ENCODE data around the gene EGFL7.
"Not testable (repeated sequence)": the region's sequence is repeated elsewhere in the genome, so short reads cannot be mapped to it uniquely, and the experiment has no call there.

Gene EGFL7

GRCh38 chr9:136631038-136632000, 31.4 kb upstream of the EGFL7 start:
- H3K36me3 ChIP-seq (ENCODE audit: control insufficient read depth in 5 of 5, insufficient read depth in 5 of 5, low read length in 5 of 5): no peaks in the 10 kb centered on the region
- H3K4me1 ChIP-seq (ENCODE audit: control insufficient read depth in 5 of 5, insufficient read depth in 5 of 5, low read length in 5 of 5): peaks cover 6 to 27% (median 21%) of the 10 kb centered on the region in 5 donors
- H3K27me3 ChIP-seq (ENCODE audit: control insufficient read depth in 5 of 5, insufficient read depth in 4 of 5, low read length in 5 of 5): no peaks in the 10 kb centered on the region
- H3K9ac ChIP-seq (ENCODE audit: low read length in 5 of 5): no peak overlapping the region
- no peak overlapping the region for H3K4me3 ChIP-seq (ENCODE audit: low read depth in 1 of 5, low read length in 5 of 5)
- no peak overlapping the region for H3K27ac ChIP-seq (ENCODE audit: low read depth, low read length)
- no peaks in the 10 kb centered on the region for H3K9me3 ChIP-seq (ENCODE audit: control insufficient read depth in 5 of 5, low read length in 5 of 5)

DNA sequence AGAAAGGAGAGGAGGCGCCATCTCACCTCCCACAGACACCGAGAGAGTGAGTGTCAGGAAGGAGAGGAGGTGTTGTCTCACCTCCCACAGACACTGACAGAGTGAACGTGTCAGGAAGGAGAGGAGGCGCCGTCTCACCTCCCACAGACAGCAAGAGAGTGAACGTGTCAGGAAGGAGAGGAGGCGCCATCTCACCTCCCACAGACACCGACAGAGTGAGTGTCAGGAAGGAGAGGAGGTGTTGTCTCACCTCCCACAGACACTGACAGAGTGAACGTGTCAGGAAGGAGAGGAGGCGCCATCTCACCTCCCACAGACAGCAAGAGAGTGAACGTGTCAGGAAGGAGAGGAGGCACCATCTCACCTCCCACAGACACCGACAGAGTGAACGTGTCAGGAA, 30.6 kb upstream of the EGFL7 start:
- peaks cover 4 to 21% (median 19%) of the 10 kb centered on the region in 5 donors for H3K4me1 ChIP-seq (ENCODE audit: control insufficient read depth in 5 of 5, insufficient read depth in 5 of 5, low read length in 5 of 5)
- not testable (repeated sequence) for H3K36me3 ChIP-seq (ENCODE audit: control insufficient read depth in 5 of 5, insufficient read depth in 5 of 5, low read length in 5 of 5); H3K27me3 ChIP-seq (ENCODE audit: control insufficient read depth in 5 of 5, insufficient read depth in 4 of 5, low read length in 5 of 5); H3K9ac ChIP-seq (ENCODE audit: low read length in 5 of 5); H3K4me3 ChIP-seq (ENCODE audit: low read depth in 1 of 5, low read length in 5 of 5); H3K9me3 ChIP-seq (ENCODE audit: control insufficient read depth in 5 of 5, low read length in 5 of 5); H3K27ac ChIP-seq (ENCODE audit: low read depth, low read length)

DNA sequence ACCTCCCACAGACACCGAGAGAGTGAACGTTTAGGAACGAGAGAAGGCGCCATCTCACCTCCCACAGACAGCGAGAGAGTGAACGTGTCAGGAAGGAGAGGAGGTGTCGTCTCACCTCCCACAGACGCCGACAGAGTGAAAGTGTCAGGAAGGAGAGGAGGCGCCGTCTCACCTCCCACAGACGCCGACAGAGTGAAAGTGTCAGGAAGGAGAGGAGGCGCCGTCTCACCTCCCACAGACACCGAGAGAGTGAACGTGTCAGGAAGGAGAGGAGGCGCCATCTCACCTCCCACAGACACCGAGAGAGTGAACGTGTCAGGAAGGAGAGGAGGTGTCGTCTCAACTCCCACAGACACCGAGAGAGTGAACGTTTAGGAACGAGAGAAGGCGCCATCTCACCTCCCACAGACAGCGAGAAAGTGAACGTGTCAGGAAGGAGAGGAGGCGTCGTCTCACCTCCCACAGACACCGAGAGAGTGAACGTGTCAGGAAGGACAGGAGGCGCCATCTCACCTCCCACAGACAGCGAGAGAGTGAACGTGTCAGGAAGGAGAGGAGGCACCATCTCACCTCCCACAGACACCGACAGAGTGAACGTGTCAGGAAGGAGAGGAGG, 30.1 kb upstream of the EGFL7 start:
- H3K27ac ChIP-seq (ENCODE audit: low read depth, low read length); H3K9me3 ChIP-seq (ENCODE audit: control insufficient read depth in 5 of 5, low read length in 5 of 5); H3K9ac ChIP-seq (ENCODE audit: low read length in 5 of 5); H3K4me3 ChIP-seq (ENCODE audit: low read depth in 1 of 5, low read length in 5 of 5); H3K27me3 ChIP-seq (ENCODE audit: control insufficient read depth in 5 of 5, insufficient read depth in 4 of 5, low read length in 5 of 5); H3K36me3 ChIP-seq (ENCODE audit: control insufficient read depth in 5 of 5, insufficient read depth in 5 of 5, low read length in 5 of 5): not testable (repeated sequence)
- H3K4me1 ChIP-seq (ENCODE audit: control insufficient read depth in 5 of 5, insufficient read depth in 5 of 5, low read length in 5 of 5): peaks cover 4 to 22% (median 16%) of the 10 kb centered on the region in 5 donors

GRCh38 chr9:136634904-136635303, 27.8 kb upstream of the EGFL7 start:
- no peaks in the 10 kb centered on the region for H3K27me3 ChIP-seq (ENCODE audit: control insufficient read depth in 5 of 5, insufficient read depth in 4 of 5, low read length in 5 of 5)
- no peaks in the 10 kb centered on the region for H3K9me3 ChIP-seq (ENCODE audit: control insufficient read depth in 5 of 5, low read length in 5 of 5)
- H3K4me3 ChIP-seq (ENCODE audit: low read depth in 1 of 5, low read length in 5 of 5): no peak overlapping the region
- no peak overlapping the region for H3K27ac ChIP-seq (ENCODE audit: low read depth, low read length)
- no peaks in the 10 kb centered on the region for H3K36me3 ChIP-seq (ENCODE audit: control insufficient read depth in 5 of 5, insufficient read depth in 5 of 5, low read length in 5 of 5)
- H3K9ac ChIP-seq (ENCODE audit: low read length in 5 of 5): no peak overlapping the region
- H3K4me1 ChIP-seq (ENCODE audit: control insufficient read depth in 5 of 5, insufficient read depth in 5 of 5, low read length in 5 of 5): peaks cover 4 to 23% (median 16%) of the 10 kb centered on the region in 5 donors

DNA sequence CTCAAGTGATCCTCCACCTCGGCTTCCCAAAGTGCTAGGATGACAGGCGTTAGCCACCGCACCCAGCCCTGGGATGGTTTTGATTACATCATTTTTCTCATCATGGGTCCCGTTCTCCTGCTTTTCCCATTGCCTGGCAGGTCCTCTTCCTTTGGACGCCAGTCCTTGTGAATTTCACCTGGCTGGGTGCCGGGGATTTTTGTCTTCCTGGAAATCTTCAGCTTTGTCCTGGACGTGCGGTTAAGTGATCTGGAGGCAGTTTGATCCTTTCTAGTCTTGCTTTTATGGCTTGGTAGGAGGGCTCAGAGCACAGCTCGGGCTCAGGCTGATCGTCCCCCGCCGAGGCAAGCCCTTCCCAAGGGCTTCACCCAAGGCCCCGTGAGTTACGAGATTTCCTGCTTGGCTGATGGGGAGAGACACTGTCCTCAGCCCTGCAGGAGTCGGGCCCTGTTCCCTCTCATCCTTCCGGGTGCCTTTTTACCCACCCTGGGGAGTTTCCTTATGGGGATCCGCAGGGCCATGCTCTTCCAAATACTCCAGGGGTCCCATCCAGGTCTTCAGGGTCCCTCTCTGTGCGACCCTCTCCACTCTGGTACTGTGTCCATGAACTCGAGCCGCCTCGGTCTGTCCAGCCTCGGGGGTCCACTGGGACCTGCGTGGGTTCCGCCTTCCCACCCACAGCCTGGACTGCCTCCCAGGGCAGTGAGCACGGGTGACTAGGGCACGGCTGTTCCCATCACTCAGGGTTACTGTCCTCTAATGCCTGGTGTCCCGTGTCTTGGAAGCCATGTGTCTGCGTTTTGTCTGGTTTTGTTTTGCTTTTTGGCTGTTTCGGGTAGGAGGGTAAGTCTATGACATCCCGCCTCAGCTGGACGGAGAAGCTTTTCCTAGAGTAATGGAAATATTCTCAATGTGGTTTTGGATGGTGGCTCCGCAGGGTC, 22.3 kb upstream of the EGFL7 start:
- Histone ChIP-seq H3K9ac (ENCODE audit: low read length in 5 of 5) (peak overlapping the region in 3 of 5 donors; percentile 23 to 51 (median 41)), H3K27ac (ENCODE audit: low read depth, low read length) (peak overlapping the region; percentile 49), H3K27me3 (ENCODE audit: control insufficient read depth in 5 of 5, insufficient read depth in 4 of 5, low read length in 5 of 5) (peaks cover 0 to 8% (median 0%) of the 10 kb centered on the region in 5 donors), H3K4me3 (ENCODE audit: low read depth in 1 of 5, low read length in 5 of 5) (peak overlapping the region in 3 of 5 donors; percentile 34 to 42 (median 39)), H3K4me1 (ENCODE audit: control insufficient read depth in 5 of 5, insufficient read depth in 5 of 5, low read length in 5 of 5) (peaks cover 7 to 49% (median 35%) of the 10 kb centered on the region in 5 donors), H3K36me3 (ENCODE audit: control insufficient read depth in 5 of 5, insufficient read depth in 5 of 5, low read length in 5 of 5) (no peaks in the 10 kb centered on the region), H3K9me3 (ENCODE audit: control insufficient read depth in 5 of 5, low read length in 5 of 5) (no peaks in the 10 kb centered on the region)

DNA sequence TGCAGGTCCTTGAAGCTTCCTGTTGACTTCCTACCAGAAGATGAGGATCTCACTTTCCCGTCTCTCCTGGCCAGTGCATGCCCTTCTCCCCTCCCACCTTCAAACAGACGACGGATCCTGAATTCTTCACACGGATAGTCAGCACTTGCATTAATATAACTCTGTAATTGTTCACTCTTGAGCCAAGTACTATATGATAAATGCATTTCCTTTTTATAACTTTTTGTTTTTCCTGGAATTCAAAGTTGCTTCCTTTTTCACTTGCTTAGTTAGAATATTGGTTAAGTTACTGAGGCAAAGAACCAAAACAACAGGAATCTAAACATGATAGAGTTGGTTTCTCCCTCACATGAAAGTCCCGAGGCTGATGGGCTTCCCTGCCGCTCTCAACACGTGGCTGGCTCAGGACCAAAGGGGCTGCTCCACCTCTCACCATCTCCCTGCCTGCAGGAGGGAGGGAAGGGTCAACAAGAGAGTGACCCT, 20.2 kb upstream of the EGFL7 start:
- no peak overlapping the region for H3K9ac ChIP-seq (ENCODE audit: low read length in 5 of 5)
- H3K27ac ChIP-seq (ENCODE audit: low read depth, low read length): peak overlapping the region; percentile 85
- peaks cover 7 to 67% (median 44%) of the 10 kb centered on the region in 5 donors for H3K4me1 ChIP-seq (ENCODE audit: control insufficient read depth in 5 of 5, insufficient read depth in 5 of 5, low read length in 5 of 5)
- no peaks in the 10 kb centered on the region for H3K36me3 ChIP-seq (ENCODE audit: control insufficient read depth in 5 of 5, insufficient read depth in 5 of 5, low read length in 5 of 5)
- H3K9me3 ChIP-seq (ENCODE audit: control insufficient read depth in 5 of 5, low read length in 5 of 5): no peaks in the 10 kb centered on the region
- H3K4me3 ChIP-seq (ENCODE audit: low read depth in 1 of 5, low read length in 5 of 5): peak overlapping the region in 1 of 5 donors; percentile 22
- peaks cover 0 to 15% (median 13%) of the 10 kb centered on the region in 5 donors for H3K27me3 ChIP-seq (ENCODE audit: control insufficient read depth in 5 of 5, insufficient read depth in 4 of 5, low read length in 5 of 5)

DNA sequence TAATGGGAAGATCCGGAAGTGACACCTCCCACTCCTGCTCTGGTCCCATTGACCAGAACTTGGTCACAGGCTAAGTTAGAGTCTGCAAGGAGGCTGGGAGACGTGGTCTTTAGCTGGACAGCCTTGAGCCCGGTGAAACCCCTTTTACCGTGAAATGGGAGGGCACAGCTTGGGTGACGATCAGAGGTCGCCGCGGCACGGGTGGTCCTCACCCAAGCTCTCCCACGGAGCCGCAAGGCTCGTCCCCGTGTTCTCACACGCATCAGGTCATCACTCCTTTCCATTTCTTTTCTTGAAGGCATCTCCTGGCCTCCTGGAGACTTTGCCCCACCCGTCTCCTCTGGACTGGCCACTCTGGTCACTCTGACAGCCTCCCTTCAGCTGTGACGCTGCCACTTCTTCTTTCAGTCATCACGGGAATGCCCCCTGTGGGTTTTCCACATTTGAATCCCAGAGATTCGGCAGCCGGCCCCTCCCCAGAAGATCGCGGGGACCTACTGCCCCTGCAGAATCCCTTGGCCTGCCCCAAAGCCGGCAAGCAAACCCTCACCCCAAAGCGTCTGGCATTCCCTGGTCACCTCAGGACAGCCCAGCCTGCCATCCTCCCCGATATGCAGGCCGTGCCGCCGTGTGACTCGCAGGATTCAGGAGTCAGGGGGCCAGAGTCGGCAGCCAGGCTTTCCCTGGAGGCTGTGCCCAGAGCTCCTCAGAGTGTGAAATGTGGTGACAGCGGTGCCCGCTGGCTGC, 18.9 kb upstream of the EGFL7 start:
- peaks cover 0 to 15% (median 13%) of the 10 kb centered on the region in 5 donors for H3K27me3 ChIP-seq (ENCODE audit: control insufficient read depth in 5 of 5, insufficient read depth in 4 of 5, low read length in 5 of 5)
- H3K36me3 ChIP-seq (ENCODE audit: control insufficient read depth in 5 of 5, insufficient read depth in 5 of 5, low read length in 5 of 5): no peaks in the 10 kb centered on the region
- peak overlapping the region; percentile 85 for H3K27ac ChIP-seq (ENCODE audit: low read depth, low read length)
- H3K4me3 ChIP-seq (ENCODE audit: low read depth in 1 of 5, low read length in 5 of 5): peak overlapping the region in 4 of 5 donors; percentile 50 to 66 (median 57)
- peaks cover 7 to 64% (median 44%) of the 10 kb centered on the region in 5 donors for H3K4me1 ChIP-seq (ENCODE audit: control insufficient read depth in 5 of 5, insufficient read depth in 5 of 5, low read length in 5 of 5)
- H3K9me3 ChIP-seq (ENCODE audit: control insufficient read depth in 5 of 5, low read length in 5 of 5): no peaks in the 10 kb centered on the region
- H3K9ac ChIP-seq (ENCODE audit: low read length in 5 of 5): peak overlapping the region in 4 of 5 donors; percentile 26 to 59 (median 50)

DNA sequence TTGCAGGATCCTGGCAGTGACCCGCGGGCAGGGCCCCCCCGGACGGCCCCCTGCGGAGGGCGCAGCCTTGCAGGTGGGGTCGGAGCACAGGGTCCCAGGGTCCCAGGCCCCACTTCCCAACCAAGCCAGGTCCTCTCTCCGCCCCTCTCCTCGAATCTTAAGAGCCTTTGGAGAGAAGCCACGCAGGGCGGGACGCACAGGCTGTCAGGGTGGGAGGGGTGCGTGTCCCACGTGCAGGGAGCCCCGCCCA, 18.4 kb upstream of the EGFL7 start:
- Histone ChIP-seq H3K27me3 (ENCODE audit: control insufficient read depth in 5 of 5, insufficient read depth in 4 of 5, low read length in 5 of 5) (peaks cover 0 to 15% (median 13%) of the 10 kb centered on the region in 5 donors), H3K27ac (ENCODE audit: low read depth, low read length) (peak overlapping the region; percentile 85), H3K9ac (ENCODE audit: low read length in 5 of 5) (peak overlapping the region in 4 of 5 donors; percentile 26 to 59 (median 50)), H3K4me3 (ENCODE audit: low read depth in 1 of 5, low read length in 5 of 5) (peak overlapping the region in 4 of 5 donors; percentile 50 to 66 (median 57)), H3K4me1 (ENCODE audit: control insufficient read depth in 5 of 5, insufficient read depth in 5 of 5, low read length in 5 of 5) (peaks cover 8 to 68% (median 44%) of the 10 kb centered on the region in 5 donors), H3K9me3 (ENCODE audit: control insufficient read depth in 5 of 5, low read length in 5 of 5) (no peaks in the 10 kb centered on the region), H3K36me3 (ENCODE audit: control insufficient read depth in 5 of 5, insufficient read depth in 5 of 5, low read length in 5 of 5) (no peaks in the 10 kb centered on the region)

Measured in subcutaneous abdominal adipose tissue (tissue), 5 donors.